SH-SY5Y (cell line): ENCODE measurements around the gene HLA-DQB1.

ENCODE experiments used
- GATA2 ChIP-seq: IDR thresholded peaks from 2 replicates; pipeline ENCODE4 v1.6.1; 2011; ENCODE audit warnings: mild to moderate bottlenecking, low read depth, low read length
- GATA3 ChIP-seq: IDR thresholded peaks from 2 replicates; pipeline ENCODE4 v1.6.1; 2011; ENCODE audit warnings: low read depth, mild to moderate bottlenecking, low read length, moderate library complexity

The HLA-DQB1 gene

DNA sequence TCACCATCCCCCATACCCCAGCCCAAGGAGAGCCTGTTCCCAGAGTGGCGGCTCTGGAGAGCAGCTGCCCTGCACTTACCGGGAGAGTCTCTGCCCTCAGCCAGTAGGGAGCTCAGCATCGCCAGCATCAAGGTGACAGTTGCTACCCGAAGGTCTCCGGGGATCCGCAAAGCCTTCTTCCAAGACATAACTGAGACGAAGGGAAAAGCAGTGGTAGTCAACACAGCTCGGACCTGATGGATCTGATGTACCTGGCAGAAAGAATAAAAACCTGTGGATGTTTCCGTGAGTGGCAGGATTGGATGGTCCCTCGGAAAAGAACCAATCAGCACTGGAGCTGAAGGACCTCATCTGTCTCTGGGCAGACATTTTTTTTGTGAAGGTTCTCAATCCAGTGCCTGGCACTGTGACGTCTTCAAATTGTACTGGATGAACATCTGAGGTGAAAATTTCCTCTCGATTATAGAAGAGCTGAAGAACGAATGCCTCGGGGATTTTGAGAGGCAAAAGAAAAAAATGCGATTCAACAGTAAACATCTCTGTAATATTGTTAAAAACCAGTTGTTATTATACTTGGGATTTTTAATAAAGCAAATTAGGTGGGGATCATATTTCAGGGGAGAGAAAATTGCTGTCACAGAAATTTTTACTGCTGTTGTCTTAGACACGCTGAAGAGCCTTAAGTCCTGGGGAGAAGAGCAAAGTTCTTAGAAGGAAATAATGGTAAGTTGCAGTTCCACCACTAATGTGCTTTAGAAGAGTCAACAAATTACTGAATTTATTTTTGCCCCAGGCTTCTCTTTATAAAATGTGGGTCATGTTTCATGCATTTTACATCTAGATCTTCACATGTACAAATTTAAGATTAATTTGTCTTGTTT is at the start of gene HLA-DQB1:
HLA-DQB1 (minus strand) TSS at position 238 of the 881 bp plus-strand sequence; CDS start at position 188, 50 bp downstream.
- TF ChIP-seq GATA3 (no peak), GATA2 (no peak)

DNA sequence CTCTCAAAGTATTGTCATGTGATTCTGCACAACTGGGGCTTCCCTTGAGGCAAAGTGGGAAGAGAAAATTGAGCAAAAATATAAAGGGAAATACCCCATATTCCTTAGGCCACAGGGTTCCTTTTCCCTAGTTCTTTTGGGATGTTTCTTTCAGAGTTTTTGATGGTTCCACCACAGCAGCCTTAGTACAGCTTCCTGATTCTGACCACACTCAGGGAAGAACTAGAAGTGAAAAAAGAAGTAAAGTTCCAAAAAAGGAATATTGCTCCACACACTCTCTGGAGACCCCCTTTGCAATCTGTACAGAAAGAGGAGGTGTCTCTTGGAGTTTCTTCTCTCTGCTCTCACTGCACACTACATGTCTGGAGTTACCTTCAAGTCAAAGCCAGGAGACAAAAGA is 46.8 kb upstream of the HLA-DQB1 start:
- TF ChIP-seq GATA3: no peak
- no peak for TF ChIP-seq GATA2

DNA sequence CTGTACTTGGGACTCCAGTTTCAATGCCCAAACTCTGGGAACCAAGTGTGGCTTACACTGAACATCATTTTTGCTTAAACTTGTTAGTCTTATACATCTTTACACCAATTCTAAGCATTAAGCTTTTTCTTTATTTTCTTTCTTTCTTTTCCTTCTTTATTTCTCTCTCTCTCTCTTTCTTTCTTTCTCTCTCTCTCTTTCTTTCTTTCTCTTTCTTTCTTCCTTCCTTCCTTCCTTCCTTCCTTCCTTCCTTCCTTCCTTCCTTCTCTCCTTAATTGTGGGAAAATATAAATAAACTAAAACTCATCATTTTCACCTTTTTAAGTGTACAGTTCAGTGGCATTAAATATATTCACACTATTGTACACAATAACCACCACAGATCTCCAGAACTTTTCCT is 43.2 kb upstream of the HLA-DQB1 start:
- TF ChIP-seq GATA3 (no peak), GATA2 (no peak)

DNA sequence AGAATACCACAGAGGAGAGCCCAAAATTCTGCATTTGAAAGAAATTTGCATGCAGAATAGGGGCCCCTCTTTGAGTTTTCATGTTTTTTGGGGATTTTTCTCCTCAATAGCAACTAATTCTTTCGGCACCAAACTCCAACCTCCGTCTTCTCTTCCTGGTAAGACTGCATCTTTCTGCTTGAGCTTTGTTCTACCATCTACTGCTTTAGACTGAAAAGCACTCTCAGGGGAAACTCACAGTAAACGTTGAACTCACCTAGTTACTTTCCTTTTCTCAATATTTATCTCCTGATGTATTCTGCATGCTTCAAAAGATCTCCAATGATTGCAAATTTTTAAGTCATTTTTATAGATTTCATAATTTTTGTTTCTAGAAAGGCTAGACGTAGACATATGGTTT is 36.9 kb upstream of the HLA-DQB1 start:
- TF ChIP-seq GATA3 (no peak), GATA2 (no peak)

DNA sequence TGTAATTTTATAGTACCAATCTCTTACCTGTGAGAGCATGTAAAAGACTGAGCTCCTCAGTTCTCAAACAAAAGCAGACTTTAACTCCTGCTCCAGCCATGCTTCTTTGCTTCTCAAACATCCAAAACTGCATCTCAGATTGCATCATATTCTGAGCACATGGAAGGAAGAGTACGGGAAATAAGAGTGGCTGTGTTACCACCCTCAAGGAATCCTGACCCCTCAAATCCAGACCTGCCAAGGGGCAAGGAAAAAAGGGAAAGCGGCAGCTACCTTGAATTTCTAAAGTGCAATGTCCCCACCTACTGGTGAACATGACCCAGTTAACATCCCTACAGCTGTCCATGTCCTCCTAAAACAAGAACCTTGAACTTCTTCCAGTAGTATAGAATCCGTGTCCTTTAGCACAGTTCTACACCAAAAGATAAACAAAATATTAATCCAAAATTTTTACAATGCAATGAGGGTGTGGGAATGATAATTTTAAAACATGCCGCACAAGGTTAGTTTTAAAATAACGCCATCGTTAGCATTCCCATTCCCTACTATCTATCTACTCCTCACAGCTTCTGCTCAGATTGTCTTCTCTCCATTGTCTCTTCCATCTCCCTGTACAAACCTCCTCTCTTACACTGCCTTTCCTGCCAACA is 34.1 kb upstream of the HLA-DQB1 start:
- TF ChIP-seq GATA2 (no peak), GATA3 (no peak)

DNA sequence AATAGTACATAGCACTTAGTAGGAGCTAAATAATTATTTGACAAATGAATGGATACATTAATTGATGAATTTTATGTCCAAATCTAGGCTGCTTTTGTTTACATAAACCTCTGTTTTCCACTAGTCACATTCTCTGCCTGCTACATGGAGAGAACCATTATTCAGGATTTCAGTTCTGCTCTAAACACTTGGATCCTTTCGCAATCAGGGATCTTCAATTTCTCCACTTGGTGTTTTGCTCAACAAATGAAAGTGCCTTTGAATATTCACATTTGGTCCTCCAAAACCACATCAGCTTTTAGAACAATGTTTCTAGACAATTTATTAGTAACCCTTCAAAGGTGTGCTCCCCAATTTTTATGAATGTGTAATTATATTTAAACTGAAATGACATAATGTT is 30.6 kb upstream of the HLA-DQB1 start:
- TF ChIP-seq GATA2 (no peak), GATA3 (no peak)

DNA sequence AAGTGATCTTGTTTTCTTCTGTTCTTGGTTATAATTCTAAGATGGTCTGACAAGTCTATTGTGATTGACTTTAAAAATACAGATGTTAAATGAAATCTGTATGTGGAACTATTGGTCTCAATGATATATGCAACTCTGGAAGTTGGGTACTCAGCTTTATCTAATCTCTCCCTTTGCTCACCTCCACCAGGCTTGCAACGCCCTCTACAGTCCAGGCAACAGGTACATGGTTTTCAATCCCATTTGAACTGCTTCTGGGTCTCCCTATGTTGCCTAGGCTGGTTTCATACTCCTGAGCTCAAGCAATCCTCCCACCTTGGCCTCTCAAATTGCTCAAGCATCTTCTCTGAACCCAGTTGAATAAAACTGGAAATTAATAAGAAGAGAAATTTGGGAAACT is 25.6 kb upstream of the HLA-DQB1 start:
- no peak for TF ChIP-seq GATA2
- no peak for TF ChIP-seq GATA3

DNA sequence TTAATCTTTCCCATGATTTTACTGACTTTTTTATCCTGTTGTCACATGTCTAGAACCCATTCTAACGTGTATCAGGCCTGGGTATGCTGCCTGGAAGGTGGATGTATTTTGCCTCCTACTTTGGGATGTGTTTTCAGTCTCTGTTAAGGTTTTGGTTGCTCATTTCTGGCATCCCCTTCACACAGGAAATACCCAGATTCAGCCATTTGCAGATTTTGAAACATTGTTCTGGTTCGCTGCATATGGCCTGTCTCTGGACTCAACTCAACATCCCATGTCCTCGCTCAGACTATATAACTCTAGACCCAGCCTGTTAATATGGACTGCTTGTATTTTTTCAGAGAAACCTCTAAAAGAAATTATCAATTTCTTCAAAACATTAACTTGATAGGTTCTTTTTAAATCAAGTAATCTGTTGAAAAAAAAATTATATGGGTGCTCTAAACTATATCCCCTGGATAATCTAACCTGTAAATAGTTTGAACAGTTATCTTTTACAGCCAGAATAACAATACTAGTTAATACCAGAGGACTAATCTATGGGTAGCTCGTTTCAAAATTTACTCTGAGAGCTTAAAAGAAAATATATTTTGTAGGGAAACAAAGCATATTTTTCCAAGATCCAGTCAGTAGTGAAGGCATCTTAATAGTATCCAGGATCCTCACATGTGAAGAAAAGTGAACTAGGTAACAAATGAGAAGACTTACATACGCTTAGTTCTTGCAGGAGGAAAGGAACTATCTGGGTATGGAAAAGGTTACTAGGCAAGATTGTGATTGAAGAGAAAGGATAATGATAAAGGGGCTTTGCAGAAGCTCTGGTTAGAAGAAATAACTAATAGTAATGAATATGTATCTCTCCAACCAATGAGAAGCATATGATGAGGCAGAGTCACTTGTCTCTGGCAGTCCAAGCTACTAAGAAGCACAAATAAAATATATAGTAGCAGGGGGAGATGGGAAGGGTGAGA is 23.4 kb upstream of the HLA-DQB1 start:
- TF ChIP-seq GATA3 (no peak), GATA2 (no peak)

DNA sequence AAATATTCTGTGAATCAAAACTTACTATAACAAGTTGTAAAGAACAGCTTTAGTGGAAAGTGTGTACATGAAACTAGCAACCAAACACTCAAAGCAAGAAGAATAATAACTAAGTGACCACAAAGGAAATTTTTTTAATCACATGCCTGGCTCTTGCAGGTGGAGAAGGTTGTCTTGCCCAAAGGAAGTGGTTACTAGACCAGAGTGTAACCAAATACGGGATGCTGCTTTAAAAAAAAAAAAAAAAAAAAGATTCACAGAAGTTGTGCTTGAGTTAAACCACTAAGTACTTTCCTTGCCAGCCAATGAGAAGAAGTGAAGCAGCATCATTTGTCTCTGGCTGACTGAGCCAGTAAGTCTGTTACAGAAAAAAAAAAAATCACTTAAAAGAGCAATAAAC is 19.1 kb upstream of the HLA-DQB1 start:
- TF ChIP-seq GATA2 (no peak), GATA3 (no peak)

DNA sequence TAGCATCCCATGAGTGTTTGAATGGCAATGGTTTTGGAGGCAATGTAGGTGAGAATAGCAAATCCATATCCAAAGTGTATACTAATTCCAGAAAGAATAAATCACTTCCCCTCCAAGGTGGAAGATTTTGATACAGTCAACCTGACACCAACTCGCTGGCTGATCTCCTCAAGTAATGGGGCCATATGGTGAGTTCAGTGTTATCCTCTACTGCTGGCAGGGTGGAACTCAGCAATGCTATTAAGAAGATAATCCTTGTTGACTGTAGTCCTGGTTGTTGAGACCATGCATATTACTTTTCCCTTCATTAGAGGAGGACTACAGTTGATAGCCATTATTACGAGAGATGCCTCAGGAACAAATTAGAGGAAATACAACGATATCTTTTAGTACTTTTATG is 17.8 kb upstream of the HLA-DQB1 start:
- no peak for TF ChIP-seq GATA3
- TF ChIP-seq GATA2: no peak

DNA sequence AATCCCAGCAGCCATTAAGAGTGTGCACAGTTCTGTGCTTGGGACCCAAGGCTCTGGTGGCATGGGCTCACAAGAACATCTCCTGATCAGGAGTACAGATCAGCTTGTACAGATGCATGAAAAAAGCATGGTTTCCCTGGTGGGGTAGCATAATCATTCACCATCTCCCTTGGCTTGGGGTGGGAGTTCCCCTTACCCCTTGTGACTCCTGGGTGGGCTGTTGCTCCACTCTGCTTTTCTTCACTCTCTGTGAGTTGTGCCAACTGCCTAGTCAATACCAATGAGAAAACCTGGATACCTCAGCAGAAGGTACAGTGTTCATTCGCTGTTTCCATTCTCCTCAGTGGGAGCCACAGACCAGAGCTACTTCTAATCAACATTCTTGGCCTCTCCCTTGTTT is 13.6 kb upstream of the HLA-DQB1 start:
- TF ChIP-seq GATA2 (no peak), GATA3 (no peak)

DNA sequence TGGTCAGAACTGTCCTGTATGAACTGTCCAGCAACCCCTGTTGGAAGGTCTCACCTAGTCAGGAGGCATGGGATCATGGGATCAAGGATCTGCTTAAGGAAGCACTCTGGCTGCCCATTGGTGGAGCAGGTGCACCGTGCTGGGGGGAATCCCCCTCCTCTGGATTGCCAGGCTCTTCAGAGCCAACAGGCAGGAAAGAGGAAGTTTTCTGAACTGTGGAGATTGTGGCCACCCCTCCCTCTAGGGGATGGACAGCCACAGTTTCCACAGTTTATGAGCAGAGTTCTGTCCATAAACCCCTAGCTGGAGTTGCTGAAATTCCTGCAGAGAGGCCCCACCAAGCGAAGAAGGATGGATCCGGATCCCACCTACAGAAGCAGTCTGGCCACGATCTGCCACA is 13.0 kb upstream of the HLA-DQB1 start:
- TF ChIP-seq GATA2 (no peak), GATA3 (no peak)

DNA sequence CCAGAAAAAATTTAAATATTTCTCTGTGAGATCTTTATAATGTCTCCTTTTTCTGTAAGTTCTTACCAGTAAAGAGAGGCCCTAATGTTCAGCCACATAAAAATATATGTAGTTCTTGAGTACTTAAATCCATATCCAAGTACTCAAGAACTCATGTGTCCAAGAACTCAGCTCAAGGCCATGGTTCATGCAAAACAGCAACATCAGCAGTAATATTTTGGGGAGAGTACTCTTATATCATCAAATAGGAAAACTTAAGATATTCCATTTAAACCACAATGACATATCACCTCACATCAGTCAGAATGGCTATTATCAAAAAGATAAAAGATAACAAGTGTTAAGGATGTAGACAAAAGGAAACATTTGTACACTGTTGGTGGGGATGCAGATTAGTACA is 3.4 kb upstream of the HLA-DQB1 start:
- TF ChIP-seq GATA2: no peak
- no peak for TF ChIP-seq GATA3

DNA sequence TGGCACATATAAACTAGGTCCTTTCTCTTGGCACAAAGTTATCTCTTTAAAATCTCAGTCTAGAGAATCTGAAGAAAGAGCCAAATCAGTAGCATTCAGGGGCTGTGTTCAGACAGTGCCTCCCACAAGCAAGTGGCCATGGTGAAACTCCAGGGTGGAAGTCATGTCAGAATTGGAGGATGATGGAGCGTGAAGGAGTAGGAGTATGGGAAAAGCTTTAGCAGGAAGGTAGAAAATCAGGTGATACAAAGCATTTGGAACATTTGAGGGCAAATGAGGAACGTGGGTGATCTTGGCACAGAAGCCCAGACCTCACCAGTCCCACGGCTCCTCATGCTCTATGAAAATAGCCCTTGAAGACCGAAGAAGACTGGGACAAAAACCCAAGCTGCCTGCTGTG is 2.8 kb upstream of the HLA-DQB1 start:
- TF ChIP-seq GATA2 (no peak), GATA3 (no peak)

DNA sequence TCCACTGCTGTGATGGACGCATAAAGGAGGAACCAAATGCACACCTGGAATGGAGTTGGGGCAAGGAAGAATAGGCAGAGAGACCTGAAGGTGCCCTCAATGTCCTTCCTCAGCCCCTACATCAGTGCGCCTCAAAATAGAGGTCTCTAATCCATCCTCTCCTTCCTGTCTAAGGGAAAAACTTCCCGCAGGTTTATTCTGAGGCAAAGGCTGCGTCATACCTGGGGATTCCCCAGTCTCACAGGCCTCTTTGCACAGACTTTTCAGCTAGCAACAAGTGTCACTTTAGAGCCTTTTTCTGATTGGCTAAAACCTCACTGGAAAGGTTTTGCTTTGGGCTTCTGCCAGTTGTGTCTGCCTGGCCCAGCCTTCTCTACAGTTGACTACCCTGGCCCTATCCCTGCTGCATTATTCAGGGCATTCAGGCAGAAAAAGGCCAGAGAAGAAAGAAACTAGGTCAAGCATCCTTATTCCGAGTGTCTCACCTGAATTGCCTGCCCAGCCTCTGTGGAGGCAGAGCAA is 1.8 kb upstream of the HLA-DQB1 start:
- TF ChIP-seq GATA3 (no peak), GATA2 (no peak)
